GM12878 (cell line): Measurements from ENCODE around the gene SEPTIN5. TPM values are rescaled to one million over a fixed set of nuclear protein-coding genes. Genes with fewer than 3 reads are reported as not detected.

ENCODE experiments used
- ATAC-seq: fragments of 200-7000 bp; cut with Tn5 transposase; 3 replicates; pipeline ENCODE4 v1.9.1; 2020; ENCODE audit warnings: mild to moderate bottlenecking, moderate library complexity
- BruUV-seq: library from RNA; stranded (reverse); fragments of 400-500 nt; replicated peaks from 2 replicates; lab custom pipeline; 2021; lab: Mats Ljungman, UMichigan
- CTCF ChIA-PET: fragments of 300-600 bp; sonication (Branson Sonifier 250); formaldehyde crosslinking; extraction: SDS; loops from one replicate; lab custom pipeline; 2021; ENCODE audit warnings: inconsistent platforms; lab: Yijun Ruan, JAX
- POLR2A ChIA-PET: fragments of 350-600 bp; formaldehyde crosslinking; extraction: SDS; loops from one replicate; lab custom pipeline; 2021; ENCODE audit warnings: inconsistent platforms; lab: Charles Lee
- RAD21 ChIA-PET: fragments of 300-600 bp; sonication (Branson Sonifier 250); formaldehyde crosslinking; loops from one replicate; lab custom pipeline; 2023; ENCODE audit warnings: antibody characterized with exemption; ENCODE audit not compliant: unreplicated experiment; lab: Charles Lee
- SMC1A ChIA-PET: fragments of 300-600 bp; sonication (Branson Sonifier 250); formaldehyde crosslinking; loops from one replicate; lab custom pipeline; 2023; ENCODE audit not compliant: unreplicated experiment, uncharacterized antibody; lab: Charles Lee
- DNase-seq: peaks from one replicate; pipeline ENCODE4 v3.0.0-alpha.2; 2011; ENCODE audit warnings: low read depth, low spot score
- FAIRE-seq: peaks from 3 replicates; lab custom pipeline; 2011; peaks lifted over from hg19 to GRCh38; lab: Jason Lieb, UNC
- H2AFZ ChIP-seq: 2 replicates; pipeline ENCODE4 v1.6.0; 2011; ENCODE audit warnings: low read depth, low read length, control low read depth; ENCODE audit not compliant: control insufficient read depth
- H3K27ac ChIP-seq: 2 replicates; pipeline ENCODE4 v1.5.1; 2011; ENCODE audit warnings: control low read depth; ENCODE audit not compliant: control insufficient read depth, insufficient read depth
- H3K27me3 ChIP-seq, 2 experiments: replicated peaks in 1 of 2; 2 replicates each; pipeline versions ENCODE4 v1.6.0 to v1.6.1; 2011; ENCODE audit warnings: low read length in 1 of 2; ENCODE audit not compliant: control insufficient read depth in 2 of 2, insufficient read depth in 2 of 2
- H3K36me3 ChIP-seq, 2 experiments: 2 replicates each; pipeline ENCODE4 v1.5.1; 2011; ENCODE audit warnings: low read length in 1 of 2; ENCODE audit not compliant: control insufficient read depth in 2 of 2, insufficient read depth in 2 of 2
- H3K4me1 ChIP-seq: 2 replicates; pipeline ENCODE4 v1.6.1; 2011; ENCODE audit warnings: mild to moderate bottlenecking, low read length, moderate library complexity, mixed read lengths; ENCODE audit not compliant: control insufficient read depth, insufficient read depth
- H3K4me2 ChIP-seq: 2 replicates; pipeline ENCODE4 v1.6.0; 2011; ENCODE audit warnings: control low read depth; ENCODE audit not compliant: control insufficient read depth, insufficient read depth
- H3K4me3 ChIP-seq: fragments of 200-600 bp; sonication (generic); 2 replicates; pipeline ENCODE4 v1.5.1; 2016
- H3K79me2 ChIP-seq: 2 replicates; pipeline ENCODE4 v1.6.0; 2011; ENCODE audit warnings: low read length; ENCODE audit not compliant: control insufficient read depth, insufficient read depth
- H3K9ac ChIP-seq: 2 replicates; pipeline ENCODE4 v1.8.0; 2011; ENCODE audit warnings: low read length, control low read depth, mixed read lengths; ENCODE audit not compliant: control insufficient read depth, insufficient read depth
- H3K9me3 ChIP-seq: replicated peaks from 3 replicates; pipeline ENCODE4 v1.5.1; 2011; ENCODE audit warnings: mild to moderate bottlenecking, low read length; ENCODE audit not compliant: control insufficient read depth, insufficient read depth
- H4K20me1 ChIP-seq: 2 replicates; pipeline ENCODE4 v1.6.0; 2011; ENCODE audit not compliant: control insufficient read depth, insufficient read depth
- BHLHE40 ChIP-seq, 2 experiments: fragments of 450-650 bp in 1 of 2; IDR thresholded peaks; 2 replicates each; pipeline ENCODE4 v1.6.1; 2011 to 2017; ENCODE audit warnings: low read depth in 2 of 2, borderline replicate concordance in 1 of 2, improper control_type of control experiment in 1 of 2, low read length in 1 of 2, mild to moderate bottlenecking in 1 of 2
- DPF2 ChIP-seq: fragments of 450-650 bp; IDR thresholded peaks from 2 replicates; pipeline ENCODE4 v1.6.1; 2017; ENCODE audit warnings: mild to moderate bottlenecking
- FOXK2 ChIP-seq: fragments of 450-650 bp; IDR thresholded peaks from 2 replicates; pipeline ENCODE4 v1.6.1; 2017; ENCODE audit warnings: mild to moderate bottlenecking, moderate library complexity
- GATAD2B ChIP-seq: fragments of 450-650 bp; conservative IDR thresholded peaks from 2 replicates; pipeline ENCODE4 v1.6.1; 2017; ENCODE audit warnings: low read depth, mild to moderate bottlenecking, moderate library complexity
- HCFC1 ChIP-seq: fragments of 150-350 bp; IDR thresholded peaks from 2 replicates; pipeline ENCODE4 v1.6.1; 2014; ENCODE audit warnings: low read length
- NR2C2 ChIP-seq: IDR thresholded peaks from 2 replicates; pipeline ENCODE4 v1.6.1; 2011; ENCODE audit warnings: borderline replicate concordance, low read depth; ENCODE audit not compliant: control insufficient read depth, insufficient read length
- RUNX3 ChIP-seq: IDR thresholded peaks from 2 replicates; pipeline ENCODE4 v1.6.1; 2012; ENCODE audit warnings: low read length, inconsistent platforms
- SMC3 ChIP-seq: IDR thresholded peaks from 2 replicates; pipeline ENCODE4 v1.6.1; 2011; ENCODE audit warnings: low read length, improper control_type of control experiment, borderline replicate concordance
- TAF1 ChIP-seq: IDR thresholded peaks from 2 replicates; pipeline ENCODE4 v1.6.1; 2011; ENCODE audit warnings: mild to moderate bottlenecking, low read depth, low read length, borderline replicate concordance
- TBL1XR1 ChIP-seq: IDR thresholded peaks from 2 replicates; pipeline ENCODE4 v1.6.1; 2012; ENCODE audit warnings: low read depth, low read length, improper control_type of control experiment
- TCF3 ChIP-seq: IDR thresholded peaks from 2 replicates; pipeline ENCODE4 v1.6.1; 2012; ENCODE audit warnings: low read depth, mild to moderate bottlenecking, low read length, borderline replicate concordance; ENCODE audit not compliant: insufficient read depth
- TCF7 ChIP-seq: IDR thresholded peaks from 2 replicates; pipeline ENCODE4 v1.6.1; 2014; ENCODE audit warnings: antibody characterized with exemption, borderline replicate concordance
- ZNF207 ChIP-seq: fragments of 450-650 bp; IDR thresholded peaks from 2 replicates; pipeline ENCODE4 v1.6.1; 2014; ENCODE audit warnings: antibody characterized with exemption, mild to moderate bottlenecking, borderline replicate concordance
- WGBS: methylation state at CpG from one replicate; pipeline ENCODE4 v1.1.6; 2016; ENCODE audit warnings: low lambda C conversion rate; ENCODE audit not compliant: insufficient replicate concordance, insufficient coverage; ENCODE audit errors: missing lambda C conversion rate; 5-methylcytosine and 5-hydroxymethylcytosine counted together
- in situ Hi-C: fragments of 300-500 bp; cut with MboI; formaldehyde crosslinking; loops from 9 replicates; pipeline ENCODE4 v1.14.3; 2018; ENCODE audit warnings: mixed read lengths
- intact Hi-C: fragments of 100-400 bp; cut with micrococcal nuclease; formaldehyde crosslinking; loops from one replicate; pipeline ENCODE4 v1.14.2; 2022; ENCODE audit not compliant: unreplicated experiment
- polyA plus RNA-seq, 11 experiments: library from polyadenylated mRNA; depleted of rRNA in 4 of 11; unstranded in 6 of 11; stranded (reverse) in 5 of 11; fragments of >200 nt; fragmentation: Nextera tagmentation in 4 of 11; fragmentation: Illumina TruSeq in 1 of 11; extraction: Ambion mirVana in 4 of 11; extraction: Trizol in 1 of 11; gene quantifications; 1 replicate in 1 of 11; 2 replicates in 10 of 11; pipeline versions ENCODE4 v1.2.1 to v1.2.3, GENCODE V29; 2011 to 2016; ENCODE audit warnings: inconsistent platforms in 2 of 11, missing spikeins in 2 of 11, low read depth in 1 of 11
- total RNA-seq, 4 experiments: library from RNA; depleted of rRNA in 3 of 4; stranded (reverse); fragments of >200 nt in 3 of 4; fragmentation: Illumina TruSeq in 1 of 4; extraction: Trizol in 1 of 4; gene quantifications; 2 replicates each; pipeline versions ENCODE4 v1.2.1 to v1.2.3, GENCODE V29; 2013 to 2021
- TF ChIP-seq, protein P1 (sequence below): fragments of 450-650 bp; formaldehyde crosslinking; IDR thresholded peaks from 2 replicates; pipeline ENCODE4 v1.4.0; 2022; ENCODE audit warnings: mild to moderate bottlenecking, moderate library complexity
- TF ChIP-seq, protein P2 (sequence below): fragments of 450-650 bp; conservative IDR thresholded peaks from 2 replicates; pipeline ENCODE4 v1.6.1; 2017; ENCODE audit warnings: mild to moderate bottlenecking, moderate library complexity

The SEPTIN5 gene
- total and polyA plus RNA-seq, 10 of the 15 experiments (the other 5 are each of a cell fraction or from before 2014, with no cell fraction given): 0.13 to 1.1 (median 0.34) TPM; not detected in 5

DNA sequence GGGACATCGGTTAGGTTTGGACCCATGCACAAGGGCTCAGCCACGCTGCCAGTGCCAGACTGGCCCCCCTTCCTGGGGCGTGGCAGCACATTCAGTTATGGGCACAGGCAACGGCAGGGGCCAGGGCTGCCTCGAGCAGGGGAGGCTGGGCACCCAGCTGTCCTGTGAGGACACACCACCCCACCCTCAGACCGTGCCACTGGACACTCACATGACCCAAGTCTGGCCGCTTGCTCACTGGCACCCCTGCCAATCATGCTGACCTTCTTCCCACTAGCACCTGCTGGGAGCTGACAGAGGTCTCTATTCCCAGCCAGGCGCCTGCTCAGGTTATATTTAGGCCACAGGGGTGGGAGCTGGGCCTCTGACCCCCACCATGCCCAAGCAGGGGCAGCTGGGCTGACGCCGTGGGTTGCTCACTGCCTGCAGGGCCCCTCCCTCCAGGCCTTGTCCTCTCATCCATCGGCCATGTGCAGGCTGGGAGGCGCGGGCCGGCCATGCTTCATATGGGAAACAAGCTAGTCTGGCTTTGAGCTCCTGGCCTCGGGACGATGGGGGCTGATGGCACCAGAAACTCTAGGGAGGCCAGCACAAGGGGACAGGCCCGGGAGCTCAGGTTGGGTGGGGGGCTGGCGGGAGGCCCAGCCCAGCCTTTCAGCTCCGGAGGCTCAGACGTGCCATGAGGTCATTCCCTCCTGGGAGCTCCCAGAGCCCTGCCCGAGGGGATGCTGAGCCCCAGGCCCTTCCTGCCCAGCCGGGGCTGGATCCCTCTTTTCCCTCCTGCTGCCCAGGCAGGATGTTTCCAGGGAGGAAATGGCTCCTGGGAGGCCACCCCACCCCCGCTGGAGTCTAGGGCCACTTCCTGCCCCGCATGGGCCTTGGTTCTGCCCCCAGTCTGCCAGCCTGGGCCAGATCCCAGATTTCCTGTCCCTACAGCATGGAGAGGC is 31.1 kb downstream of the SEPTIN5 start:
- Histone ChIP-seq H3K4me1 (no peaks in the 10 kb centered on the region), H3K27ac (no peak overlapping the region), H3K9me3 (no peaks in the 10 kb centered on the region), H3K27me3 (no peaks in the 10 kb centered on the region; a peak in 1 of 4 replicates), H3K4me3 (no peak overlapping the region), H3K79me2 (no peaks in the 10 kb centered on the region), H2AFZ (no peak overlapping the region), H4K20me1 (no peaks in the 10 kb centered on the region), H3K4me2 (no peak overlapping the region), H3K36me3 (no peaks in the 10 kb centered on the region), H3K9ac (no peak overlapping the region)
- POLR2A ChIA-PET: no interaction called here
- RAD21 ChIA-PET: interaction anchor here (0.5 to 1.4 kb wide), 3 partner anchors 15 to 165 kb away, joined by 3 read pairs; no protein-coding TSS in a partner anchor
- no peak for TF ChIP-seq TCF7
- no peak for TF ChIP-seq HCFC1
- no peak for TF ChIP-seq SMC3
- no peak for TF ChIP-seq TBL1XR1
- TF ChIP-seq NR2C2: no peak
- no peak for TF ChIP-seq FOXK2
- TF ChIP-seq, protein P1, sequence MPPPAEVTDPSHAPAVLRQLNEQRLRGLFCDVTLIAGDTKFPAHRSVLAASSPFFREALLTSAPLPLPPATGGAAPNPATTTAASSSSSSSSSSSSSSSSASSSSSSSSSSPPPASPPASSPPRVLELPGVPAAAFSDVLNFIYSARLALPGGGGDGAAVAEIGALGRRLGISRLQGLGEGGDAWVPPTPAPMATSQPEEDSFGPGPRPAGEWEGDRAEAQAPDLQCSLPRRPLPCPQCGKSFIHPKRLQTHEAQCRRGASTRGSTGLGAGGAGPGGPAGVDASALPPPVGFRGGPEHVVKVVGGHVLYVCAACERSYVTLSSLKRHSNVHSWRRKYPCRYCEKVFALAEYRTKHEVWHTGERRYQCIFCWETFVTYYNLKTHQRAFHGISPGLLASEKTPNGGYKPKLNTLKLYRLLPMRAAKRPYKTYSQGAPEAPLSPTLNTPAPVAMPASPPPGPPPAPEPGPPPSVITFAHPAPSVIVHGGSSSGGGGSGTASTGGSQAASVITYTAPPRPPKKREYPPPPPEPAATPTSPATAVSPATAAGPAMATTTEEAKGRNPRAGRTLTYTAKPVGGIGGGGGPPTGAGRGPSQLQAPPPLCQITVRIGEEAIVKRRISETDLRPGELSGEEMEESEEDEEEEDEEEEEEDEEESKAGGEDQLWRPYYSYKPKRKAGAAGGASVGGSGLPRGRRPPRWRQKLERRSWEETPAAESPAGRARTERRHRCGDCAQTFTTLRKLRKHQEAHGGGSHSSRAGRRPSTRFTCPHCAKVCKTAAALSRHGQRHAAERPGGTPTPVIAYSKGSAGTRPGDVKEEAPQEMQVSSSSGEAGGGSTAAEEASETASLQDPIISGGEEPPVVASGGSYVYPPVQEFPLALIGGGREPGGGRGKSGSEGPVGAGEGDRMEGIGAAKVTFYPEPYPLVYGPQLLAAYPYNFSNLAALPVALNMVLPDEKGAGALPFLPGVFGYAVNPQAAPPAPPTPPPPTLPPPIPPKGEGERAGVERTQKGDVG (CRISPR knock-in tag): no peak
- TF ChIP-seq BHLHE40 (IDR thresholded peaks at IDR 0.05; ENCODE audit: borderline replicate concordance in 1 of 2, low read depth in 2 of 2, low read length in 1 of 2): no peak
- no peak for TF ChIP-seq DPF2
- TF ChIP-seq TAF1: no peak
- no peak for TF ChIP-seq TCF3
- no peak for TF ChIP-seq ZNF207
- no peak for TF ChIP-seq RUNX3
- no peak for TF ChIP-seq GATAD2B
- TF ChIP-seq, protein P2, sequence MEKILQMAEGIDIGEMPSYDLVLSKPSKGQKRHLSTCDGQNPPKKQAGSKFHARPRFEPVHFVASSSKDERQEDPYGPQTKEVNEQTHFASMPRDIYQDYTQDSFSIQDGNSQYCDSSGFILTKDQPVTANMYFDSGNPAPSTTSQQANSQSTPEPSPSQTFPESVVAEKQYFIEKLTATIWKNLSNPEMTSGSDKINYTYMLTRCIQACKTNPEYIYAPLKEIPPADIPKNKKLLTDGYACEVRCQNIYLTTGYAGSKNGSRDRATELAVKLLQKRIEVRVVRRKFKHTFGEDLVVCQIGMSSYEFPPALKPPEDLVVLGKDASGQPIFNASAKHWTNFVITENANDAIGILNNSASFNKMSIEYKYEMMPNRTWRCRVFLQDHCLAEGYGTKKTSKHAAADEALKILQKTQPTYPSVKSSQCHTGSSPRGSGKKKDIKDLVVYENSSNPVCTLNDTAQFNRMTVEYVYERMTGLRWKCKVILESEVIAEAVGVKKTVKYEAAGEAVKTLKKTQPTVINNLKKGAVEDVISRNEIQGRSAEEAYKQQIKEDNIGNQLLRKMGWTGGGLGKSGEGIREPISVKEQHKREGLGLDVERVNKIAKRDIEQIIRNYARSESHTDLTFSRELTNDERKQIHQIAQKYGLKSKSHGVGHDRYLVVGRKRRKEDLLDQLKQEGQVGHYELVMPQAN: no peak
- FAIRE-seq (no peak), ATAC-seq (no peak), DNase-seq (no peak)
- intact Hi-C loops (no loop called here), in situ Hi-C loops (no loop called here)
- SMC1A ChIA-PET: no interaction called here
- WGBS: 40% methylated on average over 18 of the region's 24 CpGs
- CTCF ChIA-PET: interaction anchor here (0.8 to 2.2 kb wide), 3 partner anchors 15 to 165 kb away, joined by 3 to 8 read pairs (median 4); no protein-coding TSS in a partner anchor
- BruUV-seq: no TSS peak
